GM21786 (cell line): ENCODE measurements around the gene FREM1.
A peak's percentile ranks its signal among the peaks of the same experiment; 100 is the strongest.

Source experiments
- ATAC-seq: cut with Tn5 transposase; IDR thresholded peaks from one replicate; pipeline ENCODE4 v1.9.1; 2021; ENCODE audit not compliant: unreplicated experiment

Gene FREM1

GRCh38 chr9:14909601-14909960 lies 647 bp downstream of the FREM1 start:
- ATAC-seq = no peak

GRCh38 chr9:14909181-14909580 lies 1.0 kb downstream of the FREM1 start:
- ATAC-seq = no peak

DNA sequence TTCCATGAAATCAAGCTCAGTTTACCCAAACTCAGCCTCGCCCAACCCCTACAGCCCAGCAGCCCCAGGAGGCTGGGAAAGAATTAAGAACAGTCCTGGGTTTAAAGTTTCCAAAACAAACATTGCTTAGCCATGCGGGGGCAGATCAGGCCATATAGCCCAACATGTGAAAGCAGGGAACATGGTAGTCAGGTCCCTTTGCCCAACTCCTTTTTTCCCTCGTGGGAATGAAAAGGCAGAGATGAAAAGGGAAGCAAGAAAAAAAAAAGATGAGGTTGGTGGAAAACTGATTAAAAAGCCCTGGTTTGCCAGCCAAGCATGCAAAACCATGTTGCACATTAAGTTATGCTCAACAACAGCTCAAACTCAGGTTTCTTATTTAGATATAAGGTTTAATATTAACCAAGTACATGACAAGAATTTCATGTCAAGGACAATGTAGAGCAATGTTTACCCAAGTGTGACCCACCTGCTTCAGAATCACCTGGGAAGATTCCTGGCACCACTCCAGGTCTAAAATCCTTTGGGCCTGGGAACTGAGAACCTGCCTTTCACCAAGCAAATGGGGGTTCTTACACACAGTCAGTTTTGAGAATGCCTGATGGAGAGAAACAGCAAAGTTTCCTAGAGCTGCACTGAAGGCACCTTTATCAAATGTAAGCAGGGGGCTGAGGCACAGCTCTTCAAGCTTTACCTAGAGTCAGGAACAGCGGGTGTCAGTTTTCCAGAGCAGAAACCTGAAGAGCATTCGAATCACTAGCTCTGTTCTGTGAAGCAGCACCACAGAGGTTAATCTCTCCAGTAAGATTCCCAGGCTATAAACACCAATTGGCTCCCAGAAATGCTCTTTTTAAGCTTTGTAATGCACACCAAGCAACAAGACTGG lies 1.7 kb downstream of the FREM1 start:
- peak; percentile 59 for ATAC-seq

DNA sequence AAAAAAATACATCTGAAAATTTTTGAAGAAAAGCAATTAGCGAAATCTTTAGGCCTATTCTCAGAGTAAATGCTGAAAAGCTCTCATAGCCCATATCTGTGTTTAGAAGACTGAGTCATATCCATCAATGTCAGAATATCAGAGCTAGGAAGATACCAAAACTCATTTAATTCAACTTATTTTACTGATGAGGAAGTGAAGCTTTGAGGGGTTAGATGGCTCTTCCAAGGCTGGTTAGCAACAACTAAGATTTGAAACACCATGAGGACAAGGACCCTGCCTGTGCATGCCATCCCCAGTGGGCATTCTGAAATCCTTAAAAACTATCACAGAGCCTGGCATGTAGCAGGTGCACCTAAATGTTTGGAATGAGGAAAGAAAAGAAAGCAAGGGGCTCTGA lies 2.5 kb downstream of the FREM1 start:
- ATAC-seq = no peak

- no peak for ATAC-seq
Measured at GRCh38 chr9:14907360-14907685, 2.9 kb downstream of the FREM1 start.

- ATAC-seq = no peak
Measured at GRCh38 chr9:14906644-14907359, 3.4 kb downstream of the FREM1 start.

GRCh38 chr9:14906000-14906399 lies 4.2 kb downstream of the FREM1 start:
- ATAC-seq = no peak

DNA sequence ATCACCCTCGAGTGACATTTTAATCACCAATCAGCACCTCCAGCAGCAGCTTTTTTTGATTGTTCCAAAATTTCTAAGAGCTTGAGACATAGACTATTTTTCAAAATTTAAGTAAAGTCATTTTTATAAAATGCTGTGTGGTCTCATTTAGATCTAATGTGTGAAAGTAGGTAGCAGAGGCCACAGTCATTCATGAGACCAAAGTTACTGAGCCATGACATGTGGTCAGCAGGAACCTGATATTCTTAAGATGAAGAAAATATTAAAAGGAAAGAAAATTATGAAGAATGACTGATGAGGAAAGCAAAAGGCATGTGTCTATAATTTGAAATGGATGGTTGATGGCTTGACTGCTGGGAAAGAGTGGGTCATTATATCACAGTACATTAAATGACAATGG lies 7.2 kb downstream of the FREM1 start:
- no peak for ATAC-seq

- no peak for ATAC-seq
Measured at GRCh38 chr9:14902561-14902960, 7.7 kb downstream of the FREM1 start.

DNA sequence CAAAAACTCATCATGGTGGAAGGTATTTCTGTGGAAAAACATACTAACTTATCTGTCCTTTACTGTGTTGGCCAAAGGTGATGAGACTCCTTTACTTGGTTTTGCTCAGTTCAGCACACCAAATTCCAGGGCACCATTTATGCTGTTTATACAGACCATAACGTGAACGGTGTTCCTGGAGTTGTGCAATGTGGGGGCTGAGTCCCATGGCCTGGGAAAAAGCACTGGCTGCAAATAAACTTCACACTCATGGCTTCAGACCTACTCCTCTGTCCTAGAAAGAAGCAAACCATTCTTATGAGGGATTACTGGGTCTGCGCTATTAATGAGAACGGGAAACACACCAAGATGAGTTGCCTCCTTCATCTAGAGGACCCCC lies 10.4 kb downstream of the FREM1 start:
- no peak for ATAC-seq

GRCh38 chr9:14899042-14899814 lies 11.0 kb downstream of the FREM1 start:
- no peak for ATAC-seq

- ATAC-seq = no peak
Measured at GRCh38 chr9:14895806-14896205, 14.4 kb downstream of the FREM1 start.

DNA sequence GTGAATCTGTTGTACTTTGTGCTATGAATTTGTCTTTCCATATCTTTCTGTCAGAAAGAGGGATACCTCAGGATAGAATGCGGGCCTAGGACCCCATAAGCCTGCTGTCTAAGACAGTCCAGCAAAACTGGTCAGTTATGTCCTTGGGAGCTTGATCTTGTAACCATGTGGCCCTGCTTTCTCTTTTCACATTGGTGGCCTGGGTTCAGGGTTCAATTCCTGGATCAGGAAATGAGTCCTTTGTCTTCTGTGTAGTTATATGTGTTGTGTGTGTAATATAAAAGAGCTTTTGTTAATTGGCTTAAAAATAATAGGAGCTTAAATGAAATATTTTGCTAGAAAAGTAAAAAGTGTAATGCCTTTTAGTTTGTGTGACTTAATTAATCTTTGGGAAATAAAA lies 16.9 kb downstream of the FREM1 start:
- ATAC-seq = no peak

DNA sequence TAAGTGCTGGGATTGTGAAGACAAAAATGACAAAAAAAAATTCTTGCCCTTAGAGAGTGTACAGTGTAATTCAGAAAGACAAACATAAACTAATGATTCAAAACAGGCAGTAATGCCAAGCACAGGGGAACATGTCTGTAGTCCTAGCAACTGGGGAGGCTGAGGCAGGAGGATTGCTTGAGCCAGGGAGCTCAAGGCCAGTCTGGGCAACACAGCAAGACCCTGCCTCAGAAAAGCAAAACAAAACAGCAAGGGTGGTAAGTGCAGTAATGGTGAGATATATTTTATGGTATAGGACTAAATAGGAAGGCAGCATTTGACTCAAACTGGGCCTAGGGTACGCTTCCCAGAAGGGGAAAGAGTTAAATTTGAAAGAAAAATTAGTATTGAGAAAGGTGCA lies 18.9 kb downstream of the FREM1 start:
- ATAC-seq = no peak

GRCh38 chr9:14889451-14889850 lies 20.8 kb downstream of the FREM1 start:
- ATAC-seq = no peak

DNA sequence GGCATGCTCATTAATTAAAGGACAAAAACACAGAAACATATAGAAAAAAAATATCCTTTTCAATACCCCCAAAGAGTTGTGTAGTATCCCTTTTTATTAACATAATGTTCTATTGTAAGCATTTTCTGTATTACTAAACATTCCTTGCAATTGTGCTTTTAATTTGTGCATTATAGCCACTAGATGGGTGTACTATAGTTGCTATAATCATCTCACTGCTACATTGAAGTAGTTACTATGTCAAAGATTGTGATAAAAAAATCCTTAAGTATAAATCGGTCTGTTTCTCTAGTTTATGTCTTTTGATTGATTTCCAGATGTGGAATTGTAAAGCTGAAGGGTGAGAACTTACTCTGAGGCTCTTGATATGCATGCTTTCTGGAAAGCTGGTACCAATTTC lies 21.4 kb downstream of the FREM1 start:
- ATAC-seq = no peak

DNA sequence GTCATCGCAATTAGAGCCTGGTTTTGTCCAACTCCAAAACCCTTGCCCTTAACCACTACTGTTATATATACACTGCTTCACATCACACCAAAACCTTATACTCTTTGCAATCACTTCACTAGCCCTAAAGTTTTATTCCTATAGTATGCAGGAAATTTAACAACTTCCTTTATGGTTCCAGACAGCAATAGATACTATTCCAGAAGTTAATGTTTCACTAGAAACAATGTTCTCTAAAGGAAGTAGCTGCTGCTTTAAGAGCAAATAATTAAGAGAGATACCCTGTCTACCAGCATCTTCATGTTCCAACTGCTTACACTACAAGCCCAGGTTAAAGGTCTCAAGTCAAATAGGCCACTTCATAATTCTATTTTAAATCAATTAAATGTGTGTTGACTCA lies 22.0 kb downstream of the FREM1 start:
- no peak for ATAC-seq

- no peak for ATAC-seq
Measured at GRCh38 chr9:14887149-14887548, 23.1 kb downstream of the FREM1 start.

- no peak for ATAC-seq
Measured at GRCh38 chr9:14883310-14883944, 26.8 kb downstream of the FREM1 start.

DNA sequence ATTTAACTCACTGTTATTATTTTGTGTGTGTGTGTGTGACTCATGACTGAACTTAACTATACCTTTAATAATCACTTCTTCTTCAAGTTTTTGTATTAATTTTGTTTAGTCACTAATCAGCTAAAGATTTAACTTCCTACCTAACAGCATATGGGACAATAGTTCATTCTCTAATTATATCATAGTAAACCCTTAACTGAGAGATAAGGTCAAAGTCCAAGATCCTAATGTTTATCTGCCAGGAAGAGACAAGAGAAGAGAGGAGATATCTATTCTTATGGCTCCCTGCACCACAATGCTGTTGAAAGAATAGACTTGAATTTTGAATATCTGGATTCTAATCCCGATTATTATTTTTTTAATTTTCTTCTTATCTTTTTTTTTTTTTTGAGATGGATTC lies 28.1 kb downstream of the FREM1 start:
- ATAC-seq = no peak

- ATAC-seq = no peak
Measured at GRCh38 chr9:14881006-14881405, 29.2 kb downstream of the FREM1 start.
